ENCODE measurements around the gene BBS12. TPM values are rescaled to one million over a fixed set of nuclear protein-coding genes. Genes with fewer than 3 reads are reported as not detected.

Gene BBS12
- total and polyA plus RNA-seq, 2 experiments from 2014 or later = 2.3 to 2.6 TPM

- H3K4me3 ChIP-seq = no peak overlapping the region
- H3K27ac Mint-ChIP-seq = no peak overlapping the region
- H3K4me2 ChIP-seq = no peak overlapping the region
- no peak overlapping the region for H3K4me3 Mint-ChIP-seq
- H3K9me2 ChIP-seq (ENCODE audit: insufficient read depth) = 0 out of 2 replicates have a peak, but pooled peaks cover 8% of the 10 kb centered on the region
- H3K4me1 ChIP-seq (ENCODE audit: insufficient read depth) = peaks cover 12% of the 10 kb centered on the region
- no peaks in the 10 kb centered on the region for H3K27me3 ChIP-seq (ENCODE audit: insufficient read depth)
- H2AFZ ChIP-seq = no peak overlapping the region
- H3F3A ChIP-seq (replicated peaks; ENCODE audit: low read depth) = 0 out of 2 replicates have a peak, but pooled peaks cover 4% of the 10 kb centered on the region
- no peaks in the 10 kb centered on the region for H3K79me2 ChIP-seq (replicated peaks; ENCODE audit: insufficient read depth)
- DNase-seq (ENCODE audit: low spot score) (no peak), ATAC-seq (no peak)
- H3K4me1 Mint-ChIP-seq = peaks cover 13% of the 10 kb centered on the region
- TF ChIP-seq EZH2phosphoT487 (IDR thresholded peaks at IDR 0.05; ENCODE audit: unreplicated experiment) (no peak), JUNB (IDR thresholded peaks at IDR 0.05; ENCODE audit: unreplicated experiment) (no peak), NANOG (IDR thresholded peaks at IDR 0.05; ENCODE audit: borderline replicate concordance) (no peak), ZNF462 (CRISPR knock-in tag; IDR thresholded peaks at IDR 0.05) (no peak), ZNF114 (CRISPR knock-in tag; IDR thresholded peaks at IDR 0.05) (no peak), EZH2 (IDR thresholded peaks at IDR 0.05; ENCODE audit: low read depth, unreplicated experiment) (no peak), CREB1 (CRISPR knock-in tag; IDR thresholded peaks at IDR 0.05; ENCODE audit: low read depth) (no peak), ZNF331 (CRISPR knock-in tag; IDR thresholded peaks at IDR 0.05; ENCODE audit: low read depth) (no peak), CTCF (conservative IDR thresholded peaks at IDR 0.05; ENCODE audit: low read depth in 2 of 2) (no peak), REST (IDR thresholded peaks at IDR 0.05; ENCODE audit: unreplicated experiment) (no peak), POLR2AphosphoS5 (IDR thresholded peaks at IDR 0.05; ENCODE audit: low read depth) (no peak), STAT1 (IDR thresholded peaks at IDR 0.05; ENCODE audit: unreplicated experiment) (no peak)
- TF ChIP-seq, protein P1, sequence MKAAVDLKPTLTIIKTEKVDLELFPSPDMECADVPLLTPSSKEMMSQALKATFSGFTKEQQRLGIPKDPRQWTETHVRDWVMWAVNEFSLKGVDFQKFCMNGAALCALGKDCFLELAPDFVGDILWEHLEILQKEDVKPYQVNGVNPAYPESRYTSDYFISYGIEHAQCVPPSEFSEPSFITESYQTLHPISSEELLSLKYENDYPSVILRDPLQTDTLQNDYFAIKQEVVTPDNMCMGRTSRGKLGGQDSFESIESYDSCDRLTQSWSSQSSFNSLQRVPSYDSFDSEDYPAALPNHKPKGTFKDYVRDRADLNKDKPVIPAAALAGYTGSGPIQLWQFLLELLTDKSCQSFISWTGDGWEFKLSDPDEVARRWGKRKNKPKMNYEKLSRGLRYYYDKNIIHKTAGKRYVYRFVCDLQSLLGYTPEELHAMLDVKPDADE (IDR thresholded peaks at IDR 0.05) = no peak
- no peaks in the 10 kb centered on the region for H4K20me1 ChIP-seq (replicated peaks; ENCODE audit: insufficient read depth)
- H3K36me3 Mint-ChIP-seq (ENCODE audit: low read depth) = no peaks in the 10 kb centered on the region
- no peak overlapping the region for H3K27ac ChIP-seq (ENCODE audit: low read depth)
- H3K36me3 ChIP-seq (ENCODE audit: insufficient read depth) = no peaks in the 10 kb centered on the region
- H3K27me3 Mint-ChIP-seq (ENCODE audit: insufficient read depth, low read depth, poor library complexity) = peaks cover 7% of the 10 kb centered on the region
- no peaks in the 10 kb centered on the region for H3K9me3 Mint-ChIP-seq
These were observed 31.4 kb upstream of the BBS12 start for GRCh38 chr4:122701061-122701460.
